GM12878 (cell line): ENCODE measurements around the gene NOP9. TPM values are rescaled to one million over a fixed set of nuclear protein-coding genes. Genes with fewer than 3 reads are reported as not detected.
A peak's percentile ranks its signal among the peaks of the same experiment; 100 is the strongest.

Source experiments
- ATAC-seq: fragments of 200-7000 bp; cut with Tn5 transposase; 3 replicates; pipeline ENCODE4 v1.9.1; 2020; ENCODE audit warnings: mild to moderate bottlenecking, moderate library complexity
- BruUV-seq: library from RNA; stranded (reverse); fragments of 400-500 nt; replicated peaks from 2 replicates; lab custom pipeline; 2021; lab: Mats Ljungman, UMichigan
- CTCF ChIA-PET: fragments of 300-600 bp; sonication (Branson Sonifier 250); formaldehyde crosslinking; extraction: SDS; loops from one replicate; lab custom pipeline; 2021; ENCODE audit warnings: inconsistent platforms; lab: Yijun Ruan, JAX
- POLR2A ChIA-PET: fragments of 350-600 bp; formaldehyde crosslinking; extraction: SDS; loops from one replicate; lab custom pipeline; 2021; ENCODE audit warnings: inconsistent platforms; lab: Charles Lee
- RAD21 ChIA-PET: fragments of 300-600 bp; sonication (Branson Sonifier 250); formaldehyde crosslinking; loops from one replicate; lab custom pipeline; 2023; ENCODE audit warnings: antibody characterized with exemption; ENCODE audit not compliant: unreplicated experiment; lab: Charles Lee
- SMC1A ChIA-PET: fragments of 300-600 bp; sonication (Branson Sonifier 250); formaldehyde crosslinking; loops from one replicate; lab custom pipeline; 2023; ENCODE audit not compliant: unreplicated experiment, uncharacterized antibody; lab: Charles Lee
- DNase-seq: peaks from one replicate; pipeline ENCODE4 v3.0.0-alpha.2; 2011; ENCODE audit warnings: low read depth, low spot score
- FAIRE-seq: peaks from 3 replicates; lab custom pipeline; 2011; peaks lifted over from hg19 to GRCh38; lab: Jason Lieb, UNC
- H2AFZ ChIP-seq: 2 replicates; pipeline ENCODE4 v1.6.0; 2011; ENCODE audit warnings: low read depth, low read length, control low read depth; ENCODE audit not compliant: control insufficient read depth
- H3K27ac ChIP-seq: 2 replicates; pipeline ENCODE4 v1.5.1; 2011; ENCODE audit warnings: control low read depth; ENCODE audit not compliant: control insufficient read depth, insufficient read depth
- H3K27me3 ChIP-seq, 2 experiments: replicated peaks in 1 of 2; 2 replicates each; pipeline versions ENCODE4 v1.6.0 to v1.6.1; 2011; ENCODE audit warnings: low read length in 1 of 2; ENCODE audit not compliant: control insufficient read depth in 2 of 2, insufficient read depth in 2 of 2
- H3K36me3 ChIP-seq, 2 experiments: 2 replicates each; pipeline ENCODE4 v1.5.1; 2011; ENCODE audit warnings: low read length in 1 of 2; ENCODE audit not compliant: control insufficient read depth in 2 of 2, insufficient read depth in 2 of 2
- H3K4me1 ChIP-seq: 2 replicates; pipeline ENCODE4 v1.6.1; 2011; ENCODE audit warnings: mild to moderate bottlenecking, low read length, moderate library complexity, mixed read lengths; ENCODE audit not compliant: control insufficient read depth, insufficient read depth
- H3K4me2 ChIP-seq: 2 replicates; pipeline ENCODE4 v1.6.0; 2011; ENCODE audit warnings: control low read depth; ENCODE audit not compliant: control insufficient read depth, insufficient read depth
- H3K4me3 ChIP-seq: fragments of 200-600 bp; sonication (generic); 2 replicates; pipeline ENCODE4 v1.5.1; 2016
- H3K79me2 ChIP-seq: 2 replicates; pipeline ENCODE4 v1.6.0; 2011; ENCODE audit warnings: low read length; ENCODE audit not compliant: control insufficient read depth, insufficient read depth
- H3K9ac ChIP-seq: 2 replicates; pipeline ENCODE4 v1.8.0; 2011; ENCODE audit warnings: low read length, control low read depth, mixed read lengths; ENCODE audit not compliant: control insufficient read depth, insufficient read depth
- H3K9me3 ChIP-seq: replicated peaks from 3 replicates; pipeline ENCODE4 v1.5.1; 2011; ENCODE audit warnings: mild to moderate bottlenecking, low read length; ENCODE audit not compliant: control insufficient read depth, insufficient read depth
- H4K20me1 ChIP-seq: 2 replicates; pipeline ENCODE4 v1.6.0; 2011; ENCODE audit not compliant: control insufficient read depth, insufficient read depth
- CBFB ChIP-seq: IDR thresholded peaks from 2 replicates; pipeline ENCODE4 v1.6.1; 2016; ENCODE audit warnings: antibody characterized with exemption, low read depth
- CREM ChIP-seq: IDR thresholded peaks from 2 replicates; pipeline ENCODE4 v1.6.1; 2014; ENCODE audit warnings: antibody characterized with exemption, low read depth
- GATAD2B ChIP-seq: fragments of 450-650 bp; conservative IDR thresholded peaks from 2 replicates; pipeline ENCODE4 v1.6.1; 2017; ENCODE audit warnings: low read depth, mild to moderate bottlenecking, moderate library complexity
- IKZF2 ChIP-seq, 2 experiments: fragments of 450-650 bp; IDR thresholded peaks; 2 replicates each; pipeline ENCODE4 v1.6.1; 2017; ENCODE audit warnings: mild to moderate bottlenecking in 2 of 2, moderate library complexity in 2 of 2
- IRF4 ChIP-seq: IDR thresholded peaks from 2 replicates; pipeline ENCODE4 v1.6.1; 2011; ENCODE audit warnings: low read depth, low read length
- NR2F1 ChIP-seq: fragments of 450-650 bp; conservative IDR thresholded peaks from 2 replicates; pipeline ENCODE4 v1.6.1; 2017; ENCODE audit warnings: mild to moderate bottlenecking
- SP1 ChIP-seq: IDR thresholded peaks from one replicate; pipeline ENCODE4 v1.6.1; 2011; ENCODE audit warnings: low read depth, low read length
- ZNF24 ChIP-seq: fragments of 450-650 bp; IDR thresholded peaks from 2 replicates; pipeline ENCODE4 v1.6.1; 2017; ENCODE audit warnings: antibody characterized with exemption, mild to moderate bottlenecking
- WGBS: methylation state at CpG from one replicate; pipeline ENCODE4 v1.1.6; 2016; ENCODE audit warnings: low lambda C conversion rate; ENCODE audit not compliant: insufficient replicate concordance, insufficient coverage; ENCODE audit errors: missing lambda C conversion rate; 5-methylcytosine and 5-hydroxymethylcytosine counted together
- in situ Hi-C: fragments of 300-500 bp; cut with MboI; formaldehyde crosslinking; loops from 9 replicates; pipeline ENCODE4 v1.14.3; 2018; ENCODE audit warnings: mixed read lengths
- intact Hi-C: fragments of 100-400 bp; cut with micrococcal nuclease; formaldehyde crosslinking; loops from one replicate; pipeline ENCODE4 v1.14.2; 2022; ENCODE audit not compliant: unreplicated experiment
- polyA plus RNA-seq, 11 experiments: library from polyadenylated mRNA; depleted of rRNA in 4 of 11; unstranded in 6 of 11; stranded (reverse) in 5 of 11; fragments of >200 nt; fragmentation: Nextera tagmentation in 4 of 11; fragmentation: Illumina TruSeq in 1 of 11; extraction: Ambion mirVana in 4 of 11; extraction: Trizol in 1 of 11; gene quantifications; 1 replicate in 1 of 11; 2 replicates in 10 of 11; pipeline versions ENCODE4 v1.2.1 to v1.2.3, GENCODE V29; 2011 to 2016; ENCODE audit warnings: inconsistent platforms in 2 of 11, missing spikeins in 2 of 11, low read depth in 1 of 11
- total RNA-seq, 4 experiments: library from RNA; depleted of rRNA in 3 of 4; stranded (reverse); fragments of >200 nt in 3 of 4; fragmentation: Illumina TruSeq in 1 of 4; extraction: Trizol in 1 of 4; gene quantifications; 2 replicates each; pipeline versions ENCODE4 v1.2.1 to v1.2.3, GENCODE V29; 2013 to 2021

Gene NOP9
- total and polyA plus RNA-seq, 10 of the 15 experiments (the other 5 are each of a cell fraction or from before 2014, with no cell fraction given): 2.4 to 43.9 (median 20.3) TPM

- intact Hi-C loops: no loop called here
- ATAC-seq: no peak
- no TSS peak for BruUV-seq
- Histone ChIP-seq H3K4me1 (peaks cover 18% of the 10 kb centered on the region), H2AFZ (no peak overlapping the region), H3K27me3 (peaks cover under 1 to 12% of the 10 kb centered on the region in 2 experiments; a peak in 3 of 4 replicates), H3K4me2 (no peak overlapping the region), H3K36me3 (no peaks in the 10 kb centered on the region; a peak in 1 of 4 replicates), H4K20me1 (no peaks in the 10 kb centered on the region), H3K79me2 (no peaks in the 10 kb centered on the region), H3K9ac (no peak overlapping the region), H3K9me3 (no peaks in the 10 kb centered on the region), H3K4me3 (no peak overlapping the region), H3K27ac (no peak overlapping the region)
- ChIA-PET SMC1A (interaction anchor here (1.2 to 7.7 kb wide), 3 partner anchors 10 to 96 kb away, joined by 3 to 73 read pairs (median 8); partner anchors contain the start of gene KHNYN), POLR2A (interaction anchor here (1.9 kb wide), 1 partner anchor 24 kb away, joined by 5 read pairs; no protein-coding TSS in a partner anchor), RAD21 (interaction anchor here (5.7 kb wide), 1 partner anchor 93 kb away, joined by 45 read pairs; the partner anchor contains the start of genes CBLN3 and KHNYN), CTCF (interaction anchor here (1.5 to 16.6 kb wide), 4 partner anchors 28 to 102 kb away, joined by 3 to 452 read pairs (median 116); partner anchors contain the start of genes CBLN3, KHNYN and SDR39U1)
- TF ChIP-seq NR2F1 (no peak), ZNF24 (no peak), SP1 (no peak), CBFB (no peak), CREM (no peak), IRF4 (no peak)
- in situ Hi-C loops: no loop called here
- WGBS: 74% methylated on average over 8 of the region's 8 CpGs
- FAIRE-seq: no peak
- DNase-seq: no peak
Observed at GRCh38 chr14:24337824-24338175, 38.1 kb downstream of the NOP9 start.

- peak overlapping the region; percentile 84 for H3K4me2 ChIP-seq
- peaks cover 0 to 9% of the 10 kb centered on the region in 2 experiments; a peak in 2 of 4 replicates for H3K27me3 ChIP-seq
- H3K36me3 ChIP-seq: no peaks in the 10 kb centered on the region; a peak in 1 of 4 replicates
- H3K9me3 ChIP-seq: no peaks in the 10 kb centered on the region
- H3K4me3 ChIP-seq: peak overlapping the region; percentile 93
- H3K9ac ChIP-seq: no peak overlapping the region
- in situ Hi-C loops (no loop called here), intact Hi-C loops (no loop called here)
- POLR2A ChIA-PET: interaction anchor here (1.1 to 4.7 kb wide), 5 partner anchors 19 to 103 kb away, joined by 3 to 23 read pairs (median 5); partner anchors contain the start of genes CBLN3 and KHNYN
- ATAC-seq (no peak), DNase-seq (no peak), FAIRE-seq (no peak)
- CTCF ChIA-PET: interaction anchor here (1.2 to 16.6 kb wide), 6 partner anchors 10 to 101 kb away, joined by 3 to 452 read pairs (median 11); partner anchors contain the start of genes CBLN3, KHNYN, SDR39U1 and TINF2
- no peaks in the 10 kb centered on the region for H4K20me1 ChIP-seq
- no peak for TF ChIP-seq IKZF2 (IDR thresholded peaks at IDR 0.05)
- TF ChIP-seq GATAD2B: 0 out of 2 replicates have a peak, but pooled peaks have one; percentile 23
- WGBS: 78% methylated on average over 14 of the region's 14 CpGs
- RAD21 ChIA-PET: interaction anchor here (1.6 to 5.7 kb wide), 3 partner anchors 27 to 92 kb away, joined by 3 to 45 read pairs (median 15); partner anchors contain the start of genes CBLN3 and KHNYN
- H3K27ac ChIP-seq: no peak overlapping the region
- no peak overlapping the region; the same call in 1 of the 2 replicates for H2AFZ ChIP-seq
- no peaks in the 10 kb centered on the region for H3K79me2 ChIP-seq
- peaks cover 12% of the 10 kb centered on the region for H3K4me1 ChIP-seq
- BruUV-seq: no TSS peak
- SMC1A ChIA-PET: interaction anchor here (1.0 to 7.7 kb wide), 4 partner anchors 9 to 95 kb away, joined by 3 to 73 read pairs (median 7); partner anchors contain the start of gene KHNYN
Observed at GRCh38 chr14:24338843-24339242, 39.2 kb downstream of the NOP9 start.
